Thyroid gland (tissue), 4 donors: Measurements from ENCODE around the gene POLDIP3.

Source experiments
- POLR2A ChIP-seq, 2 donors: fragments of 450-650 bp; IDR thresholded peaks; one replicate each; pipeline ENCODE4 v1.6.1; 2017; ENCODE audit warnings: antibody characterized with exemption in 2 of 2, mild to moderate bottlenecking in 2 of 2, moderate library complexity in 1 of 2
- TF ChIP-seq, protein P1 (sequence below), 6 experiments: fragments of 200-600 bp in 3 of 6; fragments of 450-650 bp in 3 of 6; sonication (generic) in 3 of 6; IDR thresholded peaks; one replicate each; pipeline ENCODE4 v1.5.1; 2016 to 2019; ENCODE audit warnings: antibody characterized with exemption in 6 of 6, mild to moderate bottlenecking in 2 of 6, inconsistent platforms in 1 of 6, moderate library complexity in 1 of 6

DNA sequence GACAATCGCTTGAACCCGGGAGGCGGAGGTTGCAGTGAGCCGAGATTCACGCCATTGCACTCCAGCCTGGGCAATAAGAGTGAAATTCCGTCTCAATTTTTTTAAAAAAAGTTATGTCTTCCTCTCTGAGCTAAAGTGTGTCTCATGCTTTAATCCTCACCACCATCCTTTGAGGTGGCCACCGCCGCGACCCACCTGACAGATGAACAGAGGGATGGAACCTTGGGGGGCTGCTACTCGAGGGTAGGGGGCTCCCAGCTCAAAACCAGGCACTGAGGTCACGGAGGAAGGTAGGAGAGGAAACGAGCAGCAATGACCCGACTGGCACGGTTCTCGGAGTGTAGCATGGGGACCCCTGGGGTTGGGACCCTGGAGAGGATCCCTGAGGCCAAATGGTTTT, 10.7 kb upstream of the POLDIP3 start:
- TF ChIP-seq, protein P1, sequence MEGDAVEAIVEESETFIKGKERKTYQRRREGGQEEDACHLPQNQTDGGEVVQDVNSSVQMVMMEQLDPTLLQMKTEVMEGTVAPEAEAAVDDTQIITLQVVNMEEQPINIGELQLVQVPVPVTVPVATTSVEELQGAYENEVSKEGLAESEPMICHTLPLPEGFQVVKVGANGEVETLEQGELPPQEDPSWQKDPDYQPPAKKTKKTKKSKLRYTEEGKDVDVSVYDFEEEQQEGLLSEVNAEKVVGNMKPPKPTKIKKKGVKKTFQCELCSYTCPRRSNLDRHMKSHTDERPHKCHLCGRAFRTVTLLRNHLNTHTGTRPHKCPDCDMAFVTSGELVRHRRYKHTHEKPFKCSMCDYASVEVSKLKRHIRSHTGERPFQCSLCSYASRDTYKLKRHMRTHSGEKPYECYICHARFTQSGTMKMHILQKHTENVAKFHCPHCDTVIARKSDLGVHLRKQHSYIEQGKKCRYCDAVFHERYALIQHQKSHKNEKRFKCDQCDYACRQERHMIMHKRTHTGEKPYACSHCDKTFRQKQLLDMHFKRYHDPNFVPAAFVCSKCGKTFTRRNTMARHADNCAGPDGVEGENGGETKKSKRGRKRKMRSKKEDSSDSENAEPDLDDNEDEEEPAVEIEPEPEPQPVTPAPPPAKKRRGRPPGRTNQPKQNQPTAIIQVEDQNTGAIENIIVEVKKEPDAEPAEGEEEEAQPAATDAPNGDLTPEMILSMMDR (IDR thresholded peaks at IDR 0.05) = no peak
- no peak for TF ChIP-seq POLR2A (IDR thresholded peaks at IDR 0.05)
